Measurements from ENCODE around the gene PHLDA1. TPM values are rescaled to one million over a fixed set of nuclear protein-coding genes. Genes with fewer than 3 reads are reported as not detected.

PHLDA1 gene
- total and polyA plus RNA-seq, 2 experiments from 2014 or later: 11.7 to 21.6 TPM

DNA sequence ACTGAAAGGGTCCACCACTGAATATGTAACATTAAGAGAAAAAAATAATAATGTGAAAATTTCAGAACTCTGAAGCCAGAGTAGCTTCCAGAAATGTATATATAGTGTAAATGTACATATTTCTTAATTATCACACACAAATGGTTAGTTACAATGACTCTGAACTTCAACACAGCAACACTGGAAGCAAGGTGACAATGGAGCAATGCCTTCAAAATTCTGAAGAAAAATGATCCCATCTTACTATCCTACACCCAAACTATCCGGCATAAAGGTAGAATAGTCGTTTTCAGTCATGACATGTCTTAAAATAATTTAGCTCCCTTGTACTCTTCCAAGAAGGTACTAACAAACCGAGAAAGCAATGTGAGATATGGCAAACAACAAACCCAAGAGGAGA, 41.0 kb upstream of the PHLDA1 start:
- Histone ChIP-seq H3K4me1 (ENCODE audit: insufficient read depth) (peaks cover 67% of the 10 kb centered on the region), H3K4me3 (no peak overlapping the region), H3K36me3 (ENCODE audit: insufficient read depth) (peaks cover 6% of the 10 kb centered on the region; the same call in 1 of the 2 replicates), H3K27ac (ENCODE audit: low read depth) (peak overlapping the region; percentile 28; the same call in 1 of the 2 replicates), H2AFZ (no peak overlapping the region), H3K4me2 (no peak overlapping the region), H3K79me2 (replicated peaks; ENCODE audit: insufficient read depth) (peaks cover 100% of the 10 kb centered on the region), H3K27me3 (ENCODE audit: insufficient read depth) (no peaks in the 10 kb centered on the region), H4K20me1 (replicated peaks; ENCODE audit: insufficient read depth) (peaks cover 84% of the 10 kb centered on the region), H3K9me2 (ENCODE audit: insufficient read depth) (no peaks in the 10 kb centered on the region), H3F3A (replicated peaks; ENCODE audit: low read depth) (no peaks in the 10 kb centered on the region)
- no peak for DNase-seq (ENCODE audit: low spot score)
- Mint-ChIP-seq H3K36me3 (ENCODE audit: low read depth) (peaks cover 51% of the 10 kb centered on the region), H3K27ac (0 out of 2 replicates have a peak overlapping the region, but pooled peaks have one; percentile 12), H3K9me3 (no peaks in the 10 kb centered on the region), H3K27me3 (ENCODE audit: insufficient read depth, low read depth, poor library complexity) (peaks cover 4% of the 10 kb centered on the region), H3K4me1 (peaks cover 63% of the 10 kb centered on the region), H3K4me3 (no peak overlapping the region)
- TF ChIP-seq CTCF (conservative IDR thresholded peaks at IDR 0.05; ENCODE audit: low read depth in 2 of 2) (no peak), ZNF462 (CRISPR knock-in tag; IDR thresholded peaks at IDR 0.05) (no peak), CREB1 (CRISPR knock-in tag; IDR thresholded peaks at IDR 0.05; ENCODE audit: low read depth) (no peak), EZH2phosphoT487 (IDR thresholded peaks at IDR 0.05; ENCODE audit: unreplicated experiment) (no peak), STAT1 (IDR thresholded peaks at IDR 0.05; ENCODE audit: unreplicated experiment) (no peak), POLR2AphosphoS5 (IDR thresholded peaks at IDR 0.05; ENCODE audit: low read depth) (no peak), EZH2 (IDR thresholded peaks at IDR 0.05; ENCODE audit: low read depth, unreplicated experiment) (no peak), ZNF114 (CRISPR knock-in tag; IDR thresholded peaks at IDR 0.05) (no peak), JUNB (IDR thresholded peaks at IDR 0.05; ENCODE audit: unreplicated experiment) (no peak), ZNF331 (CRISPR knock-in tag; IDR thresholded peaks at IDR 0.05; ENCODE audit: low read depth) (no peak), NANOG (IDR thresholded peaks at IDR 0.05; ENCODE audit: borderline replicate concordance) (no peak)
- TF ChIP-seq, protein P1, sequence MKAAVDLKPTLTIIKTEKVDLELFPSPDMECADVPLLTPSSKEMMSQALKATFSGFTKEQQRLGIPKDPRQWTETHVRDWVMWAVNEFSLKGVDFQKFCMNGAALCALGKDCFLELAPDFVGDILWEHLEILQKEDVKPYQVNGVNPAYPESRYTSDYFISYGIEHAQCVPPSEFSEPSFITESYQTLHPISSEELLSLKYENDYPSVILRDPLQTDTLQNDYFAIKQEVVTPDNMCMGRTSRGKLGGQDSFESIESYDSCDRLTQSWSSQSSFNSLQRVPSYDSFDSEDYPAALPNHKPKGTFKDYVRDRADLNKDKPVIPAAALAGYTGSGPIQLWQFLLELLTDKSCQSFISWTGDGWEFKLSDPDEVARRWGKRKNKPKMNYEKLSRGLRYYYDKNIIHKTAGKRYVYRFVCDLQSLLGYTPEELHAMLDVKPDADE (IDR thresholded peaks at IDR 0.05): no peak
- TF ChIP-seq, protein P2, sequence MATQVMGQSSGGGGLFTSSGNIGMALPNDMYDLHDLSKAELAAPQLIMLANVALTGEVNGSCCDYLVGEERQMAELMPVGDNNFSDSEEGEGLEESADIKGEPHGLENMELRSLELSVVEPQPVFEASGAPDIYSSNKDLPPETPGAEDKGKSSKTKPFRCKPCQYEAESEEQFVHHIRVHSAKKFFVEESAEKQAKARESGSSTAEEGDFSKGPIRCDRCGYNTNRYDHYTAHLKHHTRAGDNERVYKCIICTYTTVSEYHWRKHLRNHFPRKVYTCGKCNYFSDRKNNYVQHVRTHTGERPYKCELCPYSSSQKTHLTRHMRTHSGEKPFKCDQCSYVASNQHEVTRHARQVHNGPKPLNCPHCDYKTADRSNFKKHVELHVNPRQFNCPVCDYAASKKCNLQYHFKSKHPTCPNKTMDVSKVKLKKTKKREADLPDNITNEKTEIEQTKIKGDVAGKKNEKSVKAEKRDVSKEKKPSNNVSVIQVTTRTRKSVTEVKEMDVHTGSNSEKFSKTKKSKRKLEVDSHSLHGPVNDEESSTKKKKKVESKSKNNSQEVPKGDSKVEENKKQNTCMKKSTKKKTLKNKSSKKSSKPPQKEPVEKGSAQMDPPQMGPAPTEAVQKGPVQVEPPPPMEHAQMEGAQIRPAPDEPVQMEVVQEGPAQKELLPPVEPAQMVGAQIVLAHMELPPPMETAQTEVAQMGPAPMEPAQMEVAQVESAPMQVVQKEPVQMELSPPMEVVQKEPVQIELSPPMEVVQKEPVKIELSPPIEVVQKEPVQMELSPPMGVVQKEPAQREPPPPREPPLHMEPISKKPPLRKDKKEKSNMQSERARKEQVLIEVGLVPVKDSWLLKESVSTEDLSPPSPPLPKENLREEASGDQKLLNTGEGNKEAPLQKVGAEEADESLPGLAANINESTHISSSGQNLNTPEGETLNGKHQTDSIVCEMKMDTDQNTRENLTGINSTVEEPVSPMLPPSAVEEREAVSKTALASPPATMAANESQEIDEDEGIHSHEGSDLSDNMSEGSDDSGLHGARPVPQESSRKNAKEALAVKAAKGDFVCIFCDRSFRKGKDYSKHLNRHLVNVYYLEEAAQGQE (IDR thresholded peaks at IDR 0.05; ENCODE audit: unreplicated experiment): no peak
- no peak for ATAC-seq
